DMS79 (cell line): ENCODE results near the gene MAD1L1.
"Not testable (repeated sequence)": the region's sequence is repeated elsewhere in the genome, so short reads cannot be mapped to it uniquely, and the experiment has no call there.

Experiments used
- DNase-seq: peaks from one replicate; lab custom pipeline; 2025; lab: John Stamatoyannopoulos, UW

Gene MAD1L1

GRCh38 chr7:2063563-2064260, 169.0 kb downstream of the MAD1L1 start:
- no peak for DNase-seq

GRCh38 chr7:2062648-2063047, 170.1 kb downstream of the MAD1L1 start:
- DNase-seq, result no peak

- DNase-seq, result no peak
Observed at GRCh38 chr7:2060701-2061100, 172.0 kb downstream of the MAD1L1 start.

- no peak for DNase-seq
Observed at GRCh38 chr7:2059964-2060700, 172.6 kb downstream of the MAD1L1 start.

DNA sequence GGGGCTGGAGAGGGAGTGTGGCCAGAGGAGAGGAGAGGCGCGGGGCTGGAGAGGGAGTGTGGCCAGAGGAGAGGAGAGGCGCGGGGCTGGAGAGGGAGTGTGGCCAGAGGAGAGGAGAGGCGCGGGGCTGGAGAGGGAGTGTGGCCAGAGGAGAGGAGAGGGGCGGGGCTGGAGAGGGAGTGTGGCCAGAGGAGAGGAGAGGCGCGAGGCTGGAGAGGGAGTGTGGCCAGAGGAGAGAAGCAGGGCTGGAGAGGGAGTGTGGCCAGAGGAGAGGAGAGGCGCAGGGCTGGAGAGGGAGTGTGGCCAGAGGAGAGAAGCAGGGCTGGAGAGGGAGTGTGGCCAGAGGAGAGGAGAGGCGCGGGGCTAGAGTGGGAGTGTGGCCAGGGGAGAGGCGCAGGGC, 174.5 kb downstream of the MAD1L1 start:
- DNase-seq, result not testable (repeated sequence)

GRCh38 chr7:2055956-2056355, 176.8 kb downstream of the MAD1L1 start:
- DNase-seq, result no peak

DNA sequence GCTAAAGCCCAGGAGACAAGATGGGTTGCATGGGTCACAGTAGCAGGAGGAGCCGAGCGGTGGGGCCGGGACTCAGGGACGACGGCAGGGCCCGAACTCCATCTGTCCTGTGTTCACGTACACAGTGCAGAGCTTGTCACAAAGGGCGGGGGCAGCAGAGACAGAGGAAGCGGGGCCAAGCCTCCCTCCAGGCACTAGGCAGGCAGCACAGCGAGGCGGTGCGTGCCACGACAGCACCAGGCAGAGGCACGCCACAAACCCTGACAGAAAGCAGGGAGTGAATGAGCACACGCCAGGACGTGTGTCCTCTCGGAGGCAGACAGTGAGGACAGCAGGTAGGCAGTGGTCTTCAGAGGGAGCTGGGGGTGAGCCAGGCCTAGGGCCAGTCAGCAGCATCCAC, 177.8 kb downstream of the MAD1L1 start:
- DNase-seq, result no peak

GRCh38 chr7:2053395-2053794, 179.3 kb downstream of the MAD1L1 start:
- no peak for DNase-seq

GRCh38 chr7:2052657-2053048, 180.1 kb downstream of the MAD1L1 start:
- no peak for DNase-seq

GRCh38 chr7:2051707-2052656, 180.8 kb downstream of the MAD1L1 start:
- DNase-seq, result no peak

DNA sequence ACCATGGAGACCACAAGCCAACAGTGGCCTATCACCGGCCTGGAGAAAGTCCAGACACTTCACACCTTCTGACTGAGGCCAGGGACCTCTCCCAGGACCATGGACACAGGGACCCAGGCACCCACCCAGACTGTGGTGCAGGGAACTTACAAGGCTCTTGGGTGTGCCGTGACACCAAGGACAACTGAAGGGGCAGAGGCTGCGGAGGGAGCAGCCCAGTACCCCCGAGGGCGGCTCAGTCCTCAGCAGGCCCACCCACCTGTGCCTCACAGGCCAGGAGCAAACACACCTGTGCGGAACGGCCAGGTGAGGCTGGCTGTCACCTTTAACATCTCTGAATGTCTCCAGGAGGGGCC, 182.3 kb downstream of the MAD1L1 start:
- DNase-seq, result no peak

- DNase-seq, result no peak
Observed at GRCh38 chr7:2049782-2050510, 182.8 kb downstream of the MAD1L1 start.

DNA sequence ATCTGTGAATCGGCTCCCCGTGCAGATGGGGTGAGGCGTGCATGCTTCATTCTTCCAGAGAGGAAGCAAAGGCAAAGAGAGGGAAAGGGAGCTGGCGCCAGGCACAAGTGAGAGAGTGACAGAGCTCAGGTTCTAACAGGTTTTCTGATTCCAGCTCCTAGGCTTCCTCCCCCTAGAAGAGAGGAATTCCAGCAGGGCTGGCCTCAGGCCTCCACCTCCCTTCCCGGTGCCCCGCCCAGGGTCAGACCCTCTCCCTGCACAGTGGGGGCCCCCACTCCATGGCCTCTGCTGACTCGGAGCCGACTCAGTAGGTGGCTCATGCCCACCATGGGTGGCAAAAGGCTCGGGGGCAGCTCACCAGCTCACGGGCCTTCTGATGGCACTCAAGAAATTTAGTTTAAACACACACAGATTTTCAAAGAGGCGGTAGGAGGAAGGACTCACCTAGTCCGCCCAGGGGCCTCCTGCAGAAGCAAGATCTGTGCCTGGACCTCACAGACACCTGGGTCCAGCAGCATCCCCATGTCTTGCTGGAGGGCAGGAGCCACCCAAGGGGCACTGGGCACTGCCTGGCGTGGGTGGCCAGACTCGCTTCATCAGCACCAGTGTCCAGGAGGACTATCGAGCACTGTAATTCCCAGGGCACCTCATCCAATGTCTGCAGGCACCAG, 183.5 kb downstream of the MAD1L1 start:
- DNase-seq, result no peak

DNA sequence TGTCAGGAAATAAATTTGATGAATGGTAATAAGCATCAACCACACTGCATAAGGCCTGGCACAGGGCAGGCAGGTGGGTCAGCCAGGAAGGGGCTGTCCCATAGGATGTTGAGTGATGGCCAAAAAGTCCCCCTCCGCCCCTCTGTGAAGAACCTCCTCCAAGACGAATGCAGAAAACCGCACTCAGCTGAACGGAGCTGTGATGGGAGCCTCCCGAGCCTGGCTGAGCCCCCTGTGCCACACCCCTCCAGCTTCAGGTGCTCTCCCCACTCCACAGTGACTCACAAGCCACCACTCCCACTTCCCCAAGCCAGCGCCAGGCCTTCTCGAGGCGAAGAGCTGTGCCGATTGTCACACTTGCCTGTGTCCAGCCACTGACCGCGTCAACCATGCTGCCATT, 184.2 kb downstream of the MAD1L1 start:
- no peak for DNase-seq

DNA sequence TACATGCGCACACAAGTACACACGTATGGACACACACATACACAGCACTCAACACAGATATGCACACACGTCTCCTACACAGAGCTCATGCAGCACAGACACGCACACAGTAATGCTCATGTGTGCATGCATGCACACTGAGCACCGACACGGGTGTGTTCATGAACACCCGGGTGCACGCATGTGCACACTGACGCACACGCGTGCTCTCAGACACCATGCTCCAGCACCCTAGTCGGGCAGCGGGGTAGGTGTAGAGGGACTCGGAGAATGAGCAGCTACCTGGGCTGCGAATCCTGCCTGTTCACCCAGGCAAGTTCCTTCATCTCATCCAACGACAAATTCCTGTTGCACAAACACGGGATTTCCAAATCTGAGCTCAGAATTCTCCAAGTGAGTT, 184.7 kb downstream of the MAD1L1 start:
- no peak for DNase-seq

- DNase-seq, result no peak
Observed at GRCh38 chr7:2046581-2047565, 185.9 kb downstream of the MAD1L1 start.

GRCh38 chr7:2045559-2046405, 187.0 kb downstream of the MAD1L1 start:
- no peak for DNase-seq

DNA sequence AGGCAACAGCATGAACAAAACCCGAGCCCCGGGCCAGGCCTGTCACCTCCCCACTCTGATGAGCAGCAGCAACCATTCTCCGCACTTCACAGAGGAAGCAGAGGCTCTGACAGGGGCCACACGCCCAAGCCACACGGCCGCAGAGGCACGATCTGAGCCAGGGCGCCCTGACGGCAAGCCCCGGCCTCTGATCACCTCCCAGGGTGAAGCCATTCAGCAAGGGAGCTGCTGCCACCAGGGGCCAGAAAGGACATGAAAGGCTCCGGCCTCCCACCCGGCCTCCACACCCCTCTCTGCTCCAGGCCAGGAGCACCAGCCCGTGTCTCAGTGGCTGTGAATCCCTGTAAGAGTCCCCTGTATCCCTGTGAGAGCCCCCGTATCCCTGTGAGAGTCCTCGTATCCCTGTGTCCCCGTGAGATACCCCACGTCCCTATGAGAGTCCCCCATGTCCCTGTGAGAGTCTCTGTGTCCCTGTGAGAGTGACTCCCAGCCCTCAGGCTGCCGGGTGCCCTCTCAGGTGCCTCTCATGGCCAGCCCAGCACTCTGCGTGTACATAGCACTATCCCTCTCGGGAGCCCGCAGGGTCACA, 187.8 kb downstream of the MAD1L1 start:
- DNase-seq, result no peak
